NCI-H345 (cell line): ENCODE measurements around the gene CD300LD.
A peak's percentile ranks its signal among the peaks of the same experiment; 100 is the strongest.
"Not testable (repeated sequence)": the region's sequence is repeated elsewhere in the genome, so short reads cannot be mapped to it uniquely, and the experiment has no call there.

Experiments used
- DNase-seq: peaks from one replicate; lab custom pipeline; 2025; lab: John Stamatoyannopoulos, UW

The CD300LD gene

GRCh38 chr17:74571621-74572270, 20.3 kb downstream of the CD300LD start:
- no peak for DNase-seq

- no peak for DNase-seq
Observed at GRCh38 chr17:74569020-74570003, 22.8 kb downstream of the CD300LD start.

GRCh38 chr17:74568106-74568873, 23.8 kb downstream of the CD300LD start:
- no peak for DNase-seq

- no peak for DNase-seq
Observed at GRCh38 chr17:74567397-74567796, 24.7 kb downstream of the CD300LD start, which contains the start of gene CD300H. Gene CD300H, minus strand, starts transcription at chr17:74567509.

- DNase-seq: no peak
Observed at GRCh38 chr17:74566132-74566753, 25.8 kb downstream of the CD300LD start.

GRCh38 chr17:74565126-74565525, 27.0 kb downstream of the CD300LD start:
- peak; percentile 24 for DNase-seq

GRCh38 chr17:74563358-74563757, 28.7 kb downstream of the CD300LD start:
- no peak for DNase-seq

GRCh38 chr17:74561586-74561985, 30.5 kb downstream of the CD300LD start:
- DNase-seq: no peak

GRCh38 chr17:74558882-74559519, 33.1 kb downstream of the CD300LD start:
- DNase-seq: no peak

GRCh38 chr17:74558402-74558801, 33.7 kb downstream of the CD300LD start:
- DNase-seq: not testable (repeated sequence)

GRCh38 chr17:74555427-74555940, 36.6 kb downstream of the CD300LD start:
- DNase-seq: no peak

GRCh38 chr17:74554909-74555308, 37.2 kb downstream of the CD300LD start:
- no peak for DNase-seq

- no peak for DNase-seq
Observed at GRCh38 chr17:74552037-74552436, 40.0 kb downstream of the CD300LD start.

GRCh38 chr17:74550602-74551001, 41.5 kb downstream of the CD300LD start:
- no peak for DNase-seq

GRCh38 chr17:74549343-74549742, 42.7 kb downstream of the CD300LD start:
- DNase-seq: no peak

- peak; percentile 45 for DNase-seq
Observed at GRCh38 chr17:74547736-74548135, 44.3 kb downstream of the CD300LD start.

- no peak for DNase-seq
Observed at GRCh38 chr17:74547264-74547663, 44.8 kb downstream of the CD300LD start.

GRCh38 chr17:74546586-74546985, 45.5 kb downstream of the CD300LD start:
- DNase-seq: no peak

GRCh38 chr17:74545843-74546230, 46.2 kb downstream of the CD300LD start, which contains the start of gene CD300C:
Gene CD300C, minus strand, starts transcription at chr17:74546115. Its CDS starts 333 bp downstream, at chr17:74545782.
- DNase-seq: no peak

GRCh38 chr17:74544991-74545842, 46.9 kb downstream of the CD300LD start:
- DNase-seq: no peak
